ENCODE results near the gene ETS1.
A peak's percentile ranks its signal among the peaks of the same experiment; 100 is the strongest.

ETS1 gene

DNA sequence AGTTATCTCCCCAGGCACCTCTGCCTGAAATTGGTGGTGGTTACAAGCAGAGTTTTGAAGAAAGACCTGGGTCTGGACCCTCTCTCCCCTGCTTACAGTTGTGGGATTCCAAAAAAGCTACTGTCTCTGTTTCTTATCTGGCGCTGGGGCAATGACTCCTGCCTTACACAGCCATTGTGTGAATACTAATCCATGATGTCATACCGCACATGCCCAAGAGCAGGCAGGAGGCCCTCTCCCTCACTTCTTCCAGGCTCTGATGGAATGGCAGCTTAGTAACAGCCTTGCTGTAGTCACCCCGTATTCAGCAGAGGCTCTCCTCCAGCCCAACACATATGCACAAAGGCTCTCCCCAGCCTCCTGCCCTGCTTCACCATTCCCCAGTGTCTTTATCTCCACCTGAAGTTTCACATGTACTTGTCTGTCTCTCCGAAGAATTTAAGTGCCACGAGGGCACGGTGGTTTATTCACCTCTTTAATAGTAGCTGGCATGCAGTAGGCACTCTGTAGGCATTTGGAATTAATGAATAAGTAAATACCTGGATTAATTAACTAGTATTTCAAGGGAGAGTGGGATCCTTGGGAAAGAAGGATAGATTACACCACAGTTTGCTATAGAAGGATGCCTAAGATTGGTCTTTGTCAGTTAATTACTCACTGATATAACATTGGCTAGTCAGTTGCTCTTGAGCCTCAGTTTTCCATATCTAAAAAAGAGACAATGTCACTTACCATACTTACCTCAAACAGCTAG is 165.6 kb downstream of the ETS1 start:
- no peak for TF ChIP-seq CTCF (IDR thresholded peaks at IDR 0.05)
- Mint-ChIP-seq H3K27me3 (ENCODE audit: low read depth, poor library complexity) (peaks cover 6% of the 10 kb centered on the region), H3K36me3 (ENCODE audit: low read depth) (no peaks in the 10 kb centered on the region)

GRCh38 chr11:128420951-128421350 is 166.4 kb downstream of the ETS1 start:
- DNase-seq, result no peak
- H3K9me3 Mint-ChIP-seq, result no peaks in the 10 kb centered on the region
- peak overlapping the region; percentile 53 for H3K27ac Mint-ChIP-seq
- peaks cover 88% of the 10 kb centered on the region for H3K4me1 Mint-ChIP-seq
- no peak for TF ChIP-seq CTCF (IDR thresholded peaks at IDR 0.05)
- peaks cover 6% of the 10 kb centered on the region for H3K27me3 Mint-ChIP-seq (ENCODE audit: low read depth, poor library complexity)
- no peak overlapping the region for H3K4me3 Mint-ChIP-seq
- no peaks in the 10 kb centered on the region for H3K36me3 Mint-ChIP-seq (ENCODE audit: low read depth)

More for the DNA sequence above, 165.6 kb downstream of the ETS1 start:
- no peaks in the 10 kb centered on the region for H3K9me3 Mint-ChIP-seq
- H3K27ac Mint-ChIP-seq, result peak overlapping the region; percentile 58
- peaks cover 87% of the 10 kb centered on the region for H3K4me1 Mint-ChIP-seq
- DNase-seq, result no peak
- H3K4me3 Mint-ChIP-seq, result no peak overlapping the region

DNA sequence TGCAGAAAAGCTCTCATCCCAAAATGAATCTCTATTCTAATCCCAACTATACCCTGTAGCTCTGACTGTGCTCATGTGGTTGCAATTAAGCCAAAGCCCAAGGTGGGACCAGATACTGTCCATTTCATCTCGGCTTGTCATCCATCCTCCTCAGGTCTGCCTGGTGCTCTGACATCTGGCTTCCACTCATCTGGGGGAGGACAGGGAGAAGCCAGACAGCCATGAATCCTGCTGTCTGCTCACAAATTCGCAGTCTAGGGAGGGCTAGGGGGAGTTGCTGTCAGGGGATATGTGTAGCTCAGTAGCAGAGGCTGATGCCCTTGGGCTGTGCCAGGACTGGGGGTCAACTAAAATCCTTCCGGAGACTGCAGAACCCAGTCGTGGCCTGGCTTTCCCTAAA is 167.1 kb downstream of the ETS1 start:
- no peak for TF ChIP-seq CTCF (IDR thresholded peaks at IDR 0.05)
- peak; percentile 29 for DNase-seq
- Mint-ChIP-seq H3K9me3 (no peaks in the 10 kb centered on the region), H3K27me3 (ENCODE audit: low read depth, poor library complexity) (peaks cover 6% of the 10 kb centered on the region), H3K4me3 (peak overlapping the region; percentile 11), H3K4me1 (peaks cover 83% of the 10 kb centered on the region), H3K27ac (peak overlapping the region; percentile 87), H3K36me3 (ENCODE audit: low read depth) (no peaks in the 10 kb centered on the region)

GRCh38 chr11:128419012-128419767 is 168.2 kb downstream of the ETS1 start:
- Mint-ChIP-seq H3K9me3 (no peaks in the 10 kb centered on the region), H3K4me3 (no peak overlapping the region), H3K4me1 (peaks cover 73% of the 10 kb centered on the region), H3K27ac (no peak overlapping the region), H3K27me3 (ENCODE audit: low read depth, poor library complexity) (peaks cover 6% of the 10 kb centered on the region), H3K36me3 (ENCODE audit: low read depth) (no peaks in the 10 kb centered on the region)
- no peak for TF ChIP-seq CTCF (IDR thresholded peaks at IDR 0.05)
- no peak for DNase-seq

DNA sequence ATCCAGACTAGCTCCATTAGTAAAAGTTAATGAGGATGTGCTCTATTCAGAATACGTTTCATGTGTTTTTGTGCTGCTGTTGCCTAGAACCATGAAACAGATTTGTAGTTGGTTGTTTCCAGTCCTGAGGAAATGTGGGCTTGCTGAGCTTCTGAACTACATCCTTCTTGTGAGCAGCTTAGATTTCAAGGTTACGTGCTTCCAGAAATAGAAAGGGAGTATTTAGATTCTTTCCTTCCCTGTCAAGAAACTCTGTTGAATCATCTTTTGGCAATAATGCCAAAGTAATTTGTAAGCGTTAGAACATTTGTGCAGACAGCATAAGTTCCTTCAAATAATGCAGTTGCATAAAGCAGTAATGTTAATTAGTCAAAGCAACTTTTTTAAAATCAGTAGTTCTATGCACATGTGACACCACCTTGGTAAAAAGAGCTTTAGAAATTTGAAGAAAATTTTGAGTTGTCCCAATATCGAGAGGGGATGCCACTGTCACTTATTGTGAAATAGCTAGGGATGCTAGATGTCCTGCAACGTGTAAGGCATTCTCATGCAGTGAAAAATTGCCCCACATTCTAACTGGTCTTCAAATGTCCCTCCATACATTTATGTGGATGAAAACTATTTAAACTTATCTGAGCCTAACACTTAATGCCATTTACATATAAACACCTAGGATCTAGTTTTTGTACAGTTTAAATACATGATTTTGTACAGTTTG is 169.6 kb downstream of the ETS1 start:
- TF ChIP-seq CTCF (IDR thresholded peaks at IDR 0.05), result no peak
- no peak for DNase-seq
- Mint-ChIP-seq H3K4me1 (peaks cover 65% of the 10 kb centered on the region), H3K27me3 (ENCODE audit: low read depth, poor library complexity) (peaks cover 6% of the 10 kb centered on the region), H3K4me3 (no peak overlapping the region), H3K36me3 (ENCODE audit: low read depth) (no peaks in the 10 kb centered on the region), H3K9me3 (no peaks in the 10 kb centered on the region), H3K27ac (peak overlapping the region; percentile 38)

Measured in nephron progenitor cell (in vitro differentiated cells).